BJ (cell line): ENCODE measurements around the gene GRK1. TPM values are rescaled to one million over a fixed set of nuclear protein-coding genes. Genes with fewer than 3 reads are reported as not detected.

Experiments used
- CTCF ChIA-PET: fragments of 350-600 bp; formaldehyde crosslinking; extraction: SDS; loops from one replicate; lab custom pipeline; 2021; ENCODE audit warnings: antibody characterized with exemption, inconsistent platforms; lab: Yijun Ruan, JAX
- POLR2A ChIA-PET: fragments of 300-600 bp; sonication (Branson Sonifier 250); formaldehyde crosslinking; extraction: SDS; loops from one replicate; lab custom pipeline; 2021; ENCODE audit warnings: antibody characterized with exemption; lab: Charles Lee
- DNase-seq: peaks from one replicate; pipeline ENCODE4 v3.0.0-alpha.2; 2011; ENCODE audit warnings: low read depth
- H3K27me3 ChIP-seq: 2 replicates; pipeline ENCODE4 v1.6.0; 2011; ENCODE audit warnings: low read length; ENCODE audit not compliant: control insufficient read depth, insufficient read depth
- H3K36me3 ChIP-seq: 2 replicates; pipeline ENCODE4 v1.5.1; 2011; ENCODE audit warnings: low read length; ENCODE audit not compliant: control insufficient read depth, insufficient read depth
- H3K4me3 ChIP-seq: 2 replicates; pipeline ENCODE4 v1.5.1; 2011; ENCODE audit warnings: low read depth, mild to moderate bottlenecking, control low read depth, low read length
- CTCF ChIP-seq: IDR thresholded peaks from 2 replicates; pipeline ENCODE4 v1.5.1; 2011; ENCODE audit warnings: low read depth, mild to moderate bottlenecking, control low read depth, inconsistent platforms, low read length, moderate library complexity; ENCODE audit not compliant: insufficient read depth
- polyA plus RNA-seq: library from polyadenylated mRNA; depleted of rRNA; stranded (reverse); fragments of >200 nt; gene quantifications from 2 replicates; pipeline ENCODE4 v1.2.3, GENCODE V29; 2011

GRK1 gene
- polyA plus RNA-seq, 1 experiment = 0.02 TPM

GRCh38 chr13:113650731-113651148 is 16.3 kb upstream of the GRK1 start:
- CTCF ChIA-PET = interaction anchor here (1.2 kb wide), 1 partner anchor 74 kb away, joined by 3 read pairs; no protein-coding TSS in a partner anchor

GRCh38 chr13:113651511-113652403 is 15.3 kb upstream of the GRK1 start:
- ChIA-PET POLR2A (no interaction called here), CTCF (interaction anchor here (1.2 kb wide), 1 partner anchor 73 kb away, joined by 3 read pairs; no protein-coding TSS in a partner anchor)

More at GRCh38 chr13:113650731-113651148, 16.3 kb upstream of the GRK1 start:
- no peaks in the 10 kb centered on the region for H3K36me3 ChIP-seq
- 0 out of 2 replicates have a peak, but pooled peaks cover 2% of the 10 kb centered on the region for H3K27me3 ChIP-seq
- DNase-seq = no peak
- no peak for TF ChIP-seq CTCF
- POLR2A ChIA-PET = no interaction called here
- H3K4me3 ChIP-seq = no peak overlapping the region

GRCh38 chr13:113652404-113653263 is 14.4 kb upstream of the GRK1 start:
- Histone ChIP-seq H3K27me3 (0 out of 2 replicates have a peak, but pooled peaks cover 2% of the 10 kb centered on the region), H3K4me3 (no peak overlapping the region), H3K36me3 (no peaks in the 10 kb centered on the region)
- no peak for DNase-seq
- POLR2A ChIA-PET = no interaction called here
- CTCF ChIA-PET = no interaction called here
- no peak for TF ChIP-seq CTCF

More at GRCh38 chr13:113651511-113652403, 15.3 kb upstream of the GRK1 start:
- Histone ChIP-seq H3K27me3 (0 out of 2 replicates have a peak, but pooled peaks cover 2% of the 10 kb centered on the region), H3K36me3 (no peaks in the 10 kb centered on the region), H3K4me3 (no peak overlapping the region)
- DNase-seq = no peak
- TF ChIP-seq CTCF = no peak

GRCh38 chr13:113653264-113654174 is 13.5 kb upstream of the GRK1 start:
- POLR2A ChIA-PET = no interaction called here
- Histone ChIP-seq H3K4me3 (no peak overlapping the region), H3K27me3 (0 out of 2 replicates have a peak, but pooled peaks cover 2% of the 10 kb centered on the region), H3K36me3 (no peaks in the 10 kb centered on the region)
- TF ChIP-seq CTCF = no peak
- DNase-seq = no peak
- CTCF ChIA-PET = no interaction called here
